SW 1271 (cell line): ENCODE measurements around the gene ADGRD2.

Source experiments
- DNase-seq, 2 experiments: peaks; one replicate each; lab custom pipeline; 2025; lab: John Stamatoyannopoulos, UW

Gene ADGRD2

DNA sequence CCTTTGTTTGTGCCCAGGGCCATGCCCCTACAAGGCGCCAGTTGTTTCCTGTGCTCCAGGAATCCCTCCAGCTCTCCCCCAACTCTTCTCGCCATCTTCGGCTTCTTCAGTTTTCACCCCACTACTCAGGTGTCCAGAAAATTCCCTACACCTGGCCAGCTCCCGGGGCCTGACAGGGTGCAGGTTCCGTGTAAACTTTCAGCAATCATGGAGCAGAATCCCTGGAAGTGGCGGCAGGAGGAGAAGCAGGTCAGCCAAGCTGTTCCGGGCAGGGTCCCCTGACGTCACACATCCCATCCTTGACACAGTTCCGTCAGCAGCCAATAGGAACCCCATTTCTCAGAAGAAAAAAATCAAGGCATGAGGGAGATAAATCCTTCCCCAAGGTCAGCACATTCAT lies 12.2 kb upstream of the ADGRD2 start:
- no peak for DNase-seq

DNA sequence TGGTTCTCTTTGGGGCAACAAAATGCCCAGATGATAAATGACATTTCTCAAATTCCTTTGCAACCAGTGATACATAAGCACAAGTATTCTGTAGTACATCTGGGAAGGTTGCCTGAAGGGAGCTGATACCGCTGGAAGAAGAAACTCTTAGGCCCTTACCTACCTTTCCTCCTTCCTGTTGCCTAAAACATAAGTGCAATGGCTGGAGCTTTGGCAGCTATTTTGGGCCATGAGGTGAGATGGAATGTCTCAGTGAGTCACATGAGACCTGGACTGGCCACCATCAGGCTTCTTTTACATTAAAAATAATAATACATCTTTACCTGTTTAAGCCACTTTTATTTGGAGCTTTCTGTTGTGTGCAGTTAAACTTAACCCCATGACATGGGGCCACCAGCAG lies 11.2 kb upstream of the ADGRD2 start:
- no peak for DNase-seq

DNA sequence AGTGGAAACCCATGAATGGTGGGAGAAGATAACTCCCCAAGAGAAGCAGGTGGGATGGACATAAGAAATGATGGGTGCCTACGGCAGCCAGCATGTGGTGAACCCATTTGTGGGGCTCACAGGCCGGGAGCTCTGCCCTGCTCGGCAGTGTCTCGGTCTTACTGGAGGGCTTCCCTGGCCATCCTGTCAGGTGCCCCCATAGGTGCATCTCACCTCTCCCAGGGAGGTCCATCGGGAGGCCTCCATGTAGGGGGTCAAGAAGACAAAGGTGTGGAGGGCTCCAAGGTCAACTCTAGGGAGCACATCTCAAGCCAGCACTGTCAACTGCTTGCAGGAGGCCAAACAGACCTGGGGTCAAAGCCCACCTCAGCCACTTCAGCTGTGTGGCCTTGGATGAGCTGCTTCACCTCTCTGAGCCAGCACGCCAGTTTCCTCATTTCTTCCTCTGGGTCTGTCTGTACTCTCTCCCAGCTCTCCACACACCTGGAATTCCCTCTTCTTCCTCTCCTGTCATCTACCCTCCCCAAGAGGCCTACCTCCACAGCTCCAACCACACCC lies 10.5 kb upstream of the ADGRD2 start:
- no peak for DNase-seq

DNA sequence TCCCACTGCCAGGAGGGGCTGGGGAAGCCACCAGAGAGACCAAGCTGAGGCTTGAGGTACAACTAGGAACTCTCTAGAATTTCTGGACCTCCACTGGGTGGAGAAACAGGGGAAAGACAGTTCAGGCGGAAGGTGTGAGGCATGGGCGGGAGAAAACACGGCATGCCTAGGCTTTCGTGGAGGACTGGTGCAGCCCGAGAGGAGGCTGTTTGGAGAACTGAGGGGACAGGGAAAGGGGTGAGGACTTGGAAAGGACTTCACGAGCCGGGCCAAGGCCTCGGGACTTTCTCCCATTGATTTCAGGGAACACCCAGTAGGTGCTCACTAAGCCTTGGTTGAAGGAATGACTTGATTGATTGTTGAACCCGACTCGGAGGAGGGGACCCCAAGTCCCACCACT lies 9.5 kb upstream of the ADGRD2 start:
- DNase-seq, result no peak

DNA sequence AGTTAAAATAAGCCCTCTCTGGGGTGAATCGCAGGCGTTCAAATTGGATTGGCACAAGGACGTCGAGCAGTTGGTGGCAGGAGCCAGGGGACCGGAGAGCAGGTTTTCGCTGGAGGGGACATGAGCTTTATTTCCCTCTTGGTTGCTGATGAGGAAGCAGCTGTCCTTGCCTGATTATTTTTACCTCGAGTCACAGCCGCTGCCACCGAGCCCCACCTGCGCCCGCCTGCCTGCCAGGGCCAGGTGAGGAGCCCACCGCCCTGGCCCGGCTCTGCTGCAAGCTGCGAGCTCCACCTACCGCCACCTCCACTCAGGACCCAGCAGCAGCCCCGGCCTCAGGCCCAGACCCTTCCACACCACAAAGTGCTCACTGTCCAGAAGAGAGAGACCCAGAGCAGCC lies 9.0 kb upstream of the ADGRD2 start:
- no peak for DNase-seq

DNA sequence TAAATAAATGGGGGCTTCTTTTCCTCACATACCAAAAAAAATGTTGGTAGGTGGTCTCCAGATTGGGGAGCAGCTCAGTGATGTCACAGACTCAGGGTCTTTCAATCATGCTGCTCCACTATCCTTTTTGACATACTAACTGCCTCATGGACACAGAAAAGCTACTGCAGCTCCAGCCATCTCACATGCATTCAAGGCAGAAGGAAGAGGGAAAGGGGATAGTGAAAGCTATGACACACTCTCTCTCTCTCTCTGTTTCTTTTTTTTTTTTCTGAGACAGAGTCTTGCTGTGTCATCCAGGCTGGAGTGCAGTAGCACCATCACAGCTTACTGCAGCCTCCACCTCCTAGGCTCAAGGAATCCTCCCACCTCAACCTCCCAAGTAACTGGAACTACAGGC lies 7.9 kb upstream of the ADGRD2 start:
- DNase-seq, result no peak

DNA sequence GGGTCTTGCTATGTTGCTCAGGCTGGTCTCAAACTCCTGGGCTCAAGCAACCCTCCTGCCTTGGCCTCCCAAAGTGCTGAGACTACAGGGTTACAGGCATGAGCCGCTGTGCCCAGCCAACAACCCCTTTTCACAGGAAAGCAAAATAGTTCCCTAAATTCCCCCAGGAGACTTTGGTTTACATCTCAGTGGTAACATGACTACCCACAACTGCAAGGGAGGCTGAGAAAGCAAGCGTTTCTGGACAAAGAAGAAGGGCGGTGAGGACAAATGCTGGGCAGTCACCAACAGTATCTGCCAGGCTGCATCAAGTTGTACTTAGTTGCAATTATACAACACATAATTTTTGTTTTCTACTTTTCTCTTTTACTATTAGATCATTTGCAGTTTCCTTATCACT lies 7.4 kb upstream of the ADGRD2 start:
- DNase-seq, result no peak

DNA sequence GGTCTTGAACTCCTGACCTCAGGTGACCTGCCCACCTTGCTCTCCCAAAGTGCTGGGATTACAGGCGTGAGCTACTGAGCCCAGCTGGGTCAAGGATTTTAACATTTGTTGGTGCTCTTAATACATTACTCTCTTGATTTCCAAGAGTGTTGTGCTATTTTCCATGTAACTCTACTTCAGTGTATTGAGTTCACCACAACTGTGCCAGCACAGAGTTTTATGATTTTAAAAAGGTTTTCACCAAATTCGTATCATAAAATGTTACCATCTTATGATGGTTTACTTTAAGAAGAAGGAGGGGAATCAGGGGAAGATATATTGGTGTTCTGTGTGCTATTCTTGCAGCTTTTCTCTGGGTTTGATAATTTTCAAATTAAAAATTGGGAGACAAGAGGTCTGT lies 6.6 kb upstream of the ADGRD2 start:
- no peak for DNase-seq

DNA sequence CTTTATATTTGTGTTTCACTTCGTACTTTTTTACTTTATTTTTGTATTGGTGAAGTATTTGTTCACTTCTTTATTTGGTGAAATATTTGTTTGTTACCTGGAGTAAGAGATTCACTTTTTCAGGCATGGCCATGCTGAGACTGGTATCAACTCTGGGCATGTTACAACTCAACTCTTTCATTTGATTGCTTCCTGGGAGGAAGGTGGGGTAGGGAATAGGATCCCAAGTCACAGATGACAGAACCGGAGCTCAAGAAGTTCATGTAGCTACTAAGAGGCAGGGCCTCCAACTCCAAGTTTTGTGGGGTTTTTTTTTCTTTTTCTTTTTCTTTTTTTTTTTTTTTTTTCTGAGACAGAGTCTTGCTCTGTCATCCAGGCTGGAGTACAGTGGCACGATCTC lies 6.1 kb upstream of the ADGRD2 start:
- no peak for DNase-seq

DNA sequence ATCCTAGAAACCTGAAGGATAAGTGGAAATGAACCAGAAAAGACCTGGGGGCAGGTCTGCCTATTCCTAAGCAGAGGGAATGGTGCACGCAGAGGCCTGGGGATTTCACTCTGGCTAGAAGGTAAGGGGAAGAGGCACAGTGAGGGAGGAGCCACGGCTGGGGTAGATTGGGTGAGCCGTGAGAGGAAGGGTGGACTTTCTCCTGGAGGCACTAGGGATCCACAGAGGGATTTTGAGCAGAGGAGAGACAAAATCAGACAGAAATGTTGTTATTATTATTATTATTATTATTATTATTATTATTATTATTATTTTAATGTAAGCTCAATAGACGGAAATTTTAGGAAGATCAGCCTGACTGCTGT lies 3.0 kb upstream of the ADGRD2 start:
- DNase-seq, result no peak

DNA sequence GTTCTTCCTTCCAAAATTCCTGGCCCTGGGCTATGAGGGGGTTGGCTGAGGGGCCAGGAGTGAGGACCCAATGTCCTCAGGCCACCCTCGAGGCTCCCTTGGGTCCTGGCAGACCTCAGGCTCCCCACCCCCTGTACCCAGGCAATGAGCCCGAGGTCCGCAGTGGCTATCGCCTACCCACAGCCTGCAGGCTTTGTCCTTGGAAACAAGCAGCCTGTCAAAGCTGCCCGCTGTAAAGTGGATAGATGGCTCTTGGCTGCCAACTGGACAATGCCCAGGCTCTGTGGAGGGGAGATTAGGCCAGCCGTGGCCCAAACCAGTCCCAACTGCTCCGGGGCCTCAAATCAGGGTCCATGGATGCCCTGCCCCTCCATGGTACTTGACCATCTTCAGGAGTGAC lies 2.2 kb upstream of the ADGRD2 start:
- DNase-seq, result no peak

DNA sequence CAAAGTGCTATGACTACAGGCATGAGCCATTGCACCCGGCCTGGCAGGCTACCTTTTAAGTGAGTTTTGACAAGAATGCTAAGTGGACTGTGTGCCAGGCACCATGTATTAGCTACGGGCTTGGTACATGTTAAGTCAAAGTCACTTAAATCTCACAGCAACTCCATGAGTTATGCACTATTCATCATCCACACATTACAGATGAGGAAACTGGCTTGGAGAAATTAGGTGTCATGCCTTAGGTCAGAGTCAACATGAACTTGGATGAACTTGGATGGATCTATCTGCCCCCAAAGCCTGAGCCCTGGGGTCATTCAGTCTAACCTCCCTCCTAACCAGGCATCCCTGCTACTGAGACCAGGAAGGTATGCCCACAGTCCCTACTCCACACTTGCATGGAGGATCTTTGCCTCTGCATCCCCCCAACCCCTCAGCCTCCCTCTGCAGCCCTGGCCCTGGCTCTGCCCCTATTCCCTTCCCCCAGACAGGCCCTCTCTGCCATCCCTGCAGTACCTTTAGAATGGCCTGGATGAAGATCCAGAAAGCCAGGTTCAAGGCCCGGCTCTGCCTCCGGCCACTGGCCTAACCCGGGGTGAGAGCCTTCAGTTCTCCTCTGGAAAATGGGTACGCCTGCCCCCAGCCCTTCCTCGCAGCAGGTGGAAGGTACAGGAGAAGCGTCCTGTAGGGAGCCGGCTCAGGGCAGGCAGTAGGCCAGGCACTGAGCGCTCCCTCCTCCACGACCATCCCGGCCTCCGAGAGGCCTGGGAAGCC lies 685 bp upstream of the ADGRD2 start:
- no peak for DNase-seq

DNA sequence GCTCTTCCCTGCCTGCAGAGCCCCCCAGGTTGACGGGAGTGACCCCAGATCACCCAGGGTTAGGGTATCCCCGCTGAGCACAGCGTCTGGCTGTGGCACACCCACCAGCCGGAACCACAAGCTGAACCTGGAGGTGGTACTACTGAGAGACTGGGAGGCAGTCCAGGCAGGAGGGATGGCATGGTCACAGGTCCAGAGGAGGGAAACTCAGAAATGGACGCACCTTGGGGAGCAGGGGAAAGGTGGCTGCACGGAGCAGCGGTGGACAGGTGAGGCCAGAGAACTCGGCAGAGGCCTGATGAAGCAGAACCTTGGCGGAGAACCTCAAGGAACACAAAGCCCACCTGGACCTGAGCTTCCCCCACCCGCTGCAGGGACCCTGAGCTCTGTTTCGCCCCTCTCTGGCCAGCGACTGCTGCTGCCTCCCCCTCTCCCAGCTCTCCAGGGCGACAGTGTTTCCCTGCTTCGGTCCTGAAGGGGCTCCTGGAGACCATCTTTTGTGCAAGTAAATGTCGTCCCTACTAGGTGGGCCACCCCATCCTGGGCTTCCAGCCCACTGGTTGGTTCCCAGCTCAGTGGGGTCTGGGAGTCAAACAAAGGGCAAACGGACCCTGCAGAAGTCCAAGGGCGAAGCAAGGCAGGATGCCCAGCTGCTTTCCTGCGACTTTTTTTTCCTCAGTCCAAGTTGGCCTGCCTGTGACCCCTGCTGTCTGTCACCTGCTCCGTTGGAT lies 845 bp downstream of the ADGRD2 start:
- no peak for DNase-seq

DNA sequence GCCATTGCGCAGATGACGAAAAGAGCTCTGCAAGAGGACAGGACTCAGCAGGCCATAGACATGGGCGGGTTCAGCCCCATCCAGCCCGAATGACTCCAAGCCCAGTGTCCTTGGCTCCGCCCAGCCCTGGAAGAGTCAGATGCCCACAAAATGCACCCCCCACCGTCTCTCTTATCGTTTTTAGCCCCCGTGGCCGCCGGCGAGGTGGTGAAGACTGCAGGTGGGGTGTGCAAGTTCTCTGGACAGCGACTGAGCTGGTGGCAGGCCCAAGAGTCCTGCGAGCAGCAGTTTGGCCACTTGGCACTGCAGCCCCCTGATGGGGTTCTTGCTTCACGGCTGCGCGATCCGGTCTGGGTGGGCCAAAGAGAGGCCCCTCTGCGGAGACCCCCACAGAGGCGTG lies 2.1 kb downstream of the ADGRD2 start:
- DNase-seq, result no peak

DNA sequence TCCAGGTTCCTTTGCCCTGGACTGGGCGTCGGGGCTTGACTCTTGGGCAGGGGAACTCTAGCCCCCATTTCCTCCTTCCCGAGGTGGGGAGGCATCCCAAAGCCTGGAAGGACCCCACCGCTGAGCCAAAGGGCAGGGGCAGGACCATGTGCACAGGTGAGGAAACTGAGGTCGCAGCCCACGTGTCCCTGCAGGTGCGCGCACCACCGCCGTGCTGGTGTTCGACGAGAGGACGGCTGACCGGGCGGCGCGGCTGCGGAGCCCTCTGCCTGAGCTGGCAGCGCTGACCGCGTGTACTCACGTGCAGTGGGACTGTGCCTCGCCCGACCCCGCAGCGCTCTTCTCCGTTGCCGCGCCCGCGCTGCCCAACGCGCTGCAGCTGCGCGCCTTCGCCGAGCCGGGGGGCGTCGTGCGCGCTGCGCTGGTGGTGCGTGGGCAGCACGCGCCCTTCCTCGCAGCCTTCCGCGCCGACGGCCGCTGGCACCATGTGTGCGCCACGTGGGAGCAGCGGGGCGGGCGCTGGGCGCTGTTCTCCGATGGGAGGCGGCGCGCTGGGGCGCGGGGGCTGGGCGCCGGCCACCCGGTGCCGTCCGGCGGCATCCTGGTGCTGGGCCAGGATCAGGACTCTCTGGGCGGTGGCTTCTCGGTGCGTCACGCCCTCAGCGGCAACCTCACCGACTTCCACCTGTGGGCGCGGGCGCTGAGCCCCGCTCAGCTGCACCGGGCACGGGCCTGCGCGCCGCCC lies 2.8 kb downstream of the ADGRD2 start:
- DNase-seq, result no peak

DNA sequence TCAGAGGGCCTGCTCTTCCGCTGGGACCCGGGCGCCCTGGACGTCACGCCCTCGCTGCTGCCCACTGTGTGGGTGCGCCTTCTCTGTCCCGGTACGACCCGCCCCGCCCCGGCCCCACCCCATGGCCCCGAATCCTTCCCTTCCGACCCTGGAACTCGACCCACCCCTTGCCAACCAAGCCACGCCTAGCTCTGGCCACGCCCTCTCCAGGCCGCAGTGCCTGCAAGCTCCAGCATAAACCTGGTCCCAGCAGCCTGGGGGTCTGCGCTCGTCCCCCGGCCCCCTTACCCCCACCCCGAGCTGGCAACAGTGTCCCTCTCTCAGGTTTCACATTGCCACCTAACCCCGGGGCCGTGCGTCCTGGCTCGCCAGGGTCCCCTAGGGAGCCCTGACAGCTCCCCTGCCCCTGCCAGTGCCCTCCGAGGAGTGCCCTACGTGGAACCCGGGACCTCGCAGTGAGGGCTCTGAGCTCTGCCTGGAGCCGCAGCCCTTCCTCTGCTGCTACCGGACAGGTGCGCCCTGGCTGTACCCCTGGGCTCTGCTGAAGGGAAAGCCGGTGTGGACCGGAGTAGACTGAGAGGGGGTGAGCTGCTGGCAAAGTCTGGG lies 3.4 kb downstream of the ADGRD2 start:
- DNase-seq, result no peak

DNA sequence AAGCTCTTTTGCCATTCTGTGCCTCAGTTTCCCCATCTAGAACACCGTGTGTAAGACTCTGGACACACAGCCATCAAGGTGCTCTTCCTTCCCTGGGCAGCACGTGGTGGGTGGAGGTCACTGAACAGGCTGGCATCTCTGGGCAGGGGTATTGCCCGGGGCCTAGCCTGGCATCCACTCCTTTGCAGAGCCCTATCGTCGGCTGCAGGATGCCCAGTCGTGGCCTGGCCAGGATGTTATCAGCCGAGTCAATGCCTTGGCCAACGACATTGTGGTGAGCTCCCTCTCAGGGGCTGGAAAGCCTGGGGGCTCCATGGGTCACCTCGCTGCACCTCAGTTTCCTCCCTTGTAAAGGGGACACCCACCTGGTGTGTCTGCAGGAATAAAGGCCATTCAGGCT lies 4.0 kb downstream of the ADGRD2 start:
- no peak for DNase-seq

DNA sequence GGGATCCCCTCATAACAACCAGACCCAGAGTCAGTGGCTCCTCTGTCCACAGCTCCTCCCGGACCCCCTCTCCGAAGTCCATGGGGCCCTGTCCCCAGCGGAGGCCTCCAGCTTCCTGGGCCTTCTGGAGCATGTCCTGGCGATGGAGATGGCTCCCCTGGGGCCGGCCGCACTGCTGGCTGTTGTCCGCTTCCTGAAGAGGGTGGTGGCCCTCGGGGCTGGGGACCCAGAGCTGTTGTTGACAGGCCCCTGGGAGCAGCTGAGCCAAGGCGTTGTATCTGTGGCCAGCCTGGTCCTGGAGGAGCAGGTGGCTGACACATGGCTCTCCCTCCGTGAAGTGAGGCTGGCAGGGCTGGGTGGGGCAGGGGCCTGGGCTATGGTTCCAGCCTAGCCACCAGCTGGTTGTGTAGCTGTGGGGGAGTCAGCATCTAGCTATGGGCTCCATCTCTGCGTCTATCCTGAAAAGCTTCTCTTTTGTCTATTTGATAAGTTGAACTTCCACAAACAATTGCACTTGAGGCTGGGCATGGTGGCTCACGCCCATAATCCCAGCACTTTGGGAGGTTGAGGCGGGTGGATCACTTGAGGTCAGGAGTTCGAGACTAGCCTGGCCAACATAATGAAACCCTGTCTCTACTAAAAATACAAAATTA lies 4.7 kb downstream of the ADGRD2 start:
- no peak for DNase-seq

DNA sequence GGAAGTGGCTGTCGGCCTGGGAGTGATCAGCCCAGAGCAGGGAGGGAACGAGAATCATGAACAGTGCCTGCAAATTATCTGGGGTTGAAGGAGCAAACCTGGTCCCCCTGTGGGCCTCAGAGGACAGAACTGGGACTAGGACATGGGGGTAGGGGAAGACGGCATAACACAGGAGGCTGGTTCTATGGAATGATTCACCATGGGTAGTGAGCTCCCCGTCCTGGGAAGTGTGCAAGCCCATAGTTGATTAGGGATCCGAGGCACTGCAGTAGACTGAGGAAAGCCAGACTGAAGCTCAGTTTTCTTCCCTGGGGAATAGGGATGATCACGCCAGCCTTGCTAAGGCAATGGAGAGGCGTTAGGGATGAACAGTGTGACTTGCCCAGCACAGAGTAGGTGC lies 5.6 kb downstream of the ADGRD2 start:
- DNase-seq, result no peak

DNA sequence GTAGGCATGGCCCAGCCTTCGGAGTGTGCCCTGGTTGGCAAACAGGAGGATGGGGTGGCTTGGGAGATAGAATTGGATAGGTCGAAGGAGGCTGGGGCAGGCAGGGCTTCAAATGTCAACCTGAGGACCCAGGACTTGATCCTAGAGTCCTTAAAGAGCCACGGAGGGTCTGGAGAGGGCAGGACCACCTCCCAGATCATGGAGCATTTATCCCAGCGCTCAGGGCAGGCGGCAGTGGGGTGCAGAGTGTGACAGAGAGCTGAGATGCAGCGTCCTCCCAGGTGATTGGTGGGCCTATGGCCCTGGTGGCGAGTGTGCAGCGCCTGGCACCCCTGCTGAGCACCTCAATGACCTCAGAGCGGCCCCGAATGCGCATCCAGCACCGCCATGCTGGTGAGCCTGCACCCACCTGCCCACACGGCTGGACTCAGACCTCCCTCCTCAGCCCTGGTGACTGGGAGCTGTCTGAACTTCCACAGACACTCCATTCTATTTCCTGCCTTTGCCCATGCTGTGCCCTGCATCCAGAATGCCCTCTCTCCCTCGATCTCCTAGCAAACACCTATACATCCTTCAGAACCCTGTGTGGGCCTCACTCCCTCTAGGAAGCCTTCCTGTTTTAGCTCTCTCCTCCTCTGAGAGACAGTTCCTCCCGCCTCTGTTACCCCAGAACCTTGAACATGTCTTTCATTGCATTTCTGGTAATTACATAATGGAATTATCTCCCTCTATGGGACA lies 6.3 kb downstream of the ADGRD2 start:
- no peak for DNase-seq
